IPS-NIHi7 (cell line): ENCODE results near the gene SLPI.
A peak's percentile ranks its signal among the peaks of the same experiment; 100 is the strongest.

Experiments
- DNase-seq: peaks from one replicate; pipeline ENCODE4 v3.0.0; 2012; ENCODE audit warnings: mixed read lengths; ENCODE audit errors: extremely low spot score

The SLPI gene

DNA sequence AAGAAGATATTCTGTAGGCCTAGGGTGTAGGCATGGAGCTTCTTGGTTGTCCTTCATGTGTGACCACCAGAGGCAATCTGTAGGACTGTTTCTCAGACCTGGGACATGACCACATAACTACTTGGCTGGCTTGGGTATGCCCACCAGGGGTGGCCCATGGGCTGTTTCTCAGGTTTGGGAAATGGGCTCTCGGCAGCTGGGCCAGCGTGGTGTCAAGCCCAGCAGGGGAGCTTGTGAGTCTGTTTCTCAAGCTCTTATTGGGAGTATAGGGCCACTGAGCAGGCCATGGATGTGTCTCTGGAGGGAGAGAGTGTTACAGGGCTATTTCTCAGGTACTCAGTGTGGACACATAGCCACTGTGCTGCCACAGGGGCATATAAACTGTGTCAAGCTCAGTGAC is 35.7 kb downstream of the SLPI start:
- DNase-seq, result no peak

- DNase-seq, result no peak
Measured at GRCh38 chr20:45218124-45218523, 36.2 kb downstream of the SLPI start.

DNA sequence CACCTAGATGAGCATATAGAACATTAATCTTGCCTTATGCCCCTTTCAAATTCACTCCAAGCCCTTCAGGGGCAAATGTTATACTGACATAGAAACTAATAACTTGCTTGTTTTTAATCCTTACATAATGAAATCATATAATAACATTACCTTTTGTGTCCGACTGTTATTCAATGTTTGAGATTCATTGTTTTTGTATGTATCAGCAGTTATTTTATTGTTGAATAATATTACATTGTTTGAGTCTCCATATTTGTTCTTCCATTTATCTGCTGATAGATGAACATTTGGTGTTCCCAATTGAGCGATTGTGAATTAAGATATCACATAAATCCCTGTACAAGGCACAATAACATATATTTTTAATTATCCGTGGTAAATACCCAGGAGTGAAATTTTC is 41.5 kb downstream of the SLPI start:
- DNase-seq, result no peak

DNA sequence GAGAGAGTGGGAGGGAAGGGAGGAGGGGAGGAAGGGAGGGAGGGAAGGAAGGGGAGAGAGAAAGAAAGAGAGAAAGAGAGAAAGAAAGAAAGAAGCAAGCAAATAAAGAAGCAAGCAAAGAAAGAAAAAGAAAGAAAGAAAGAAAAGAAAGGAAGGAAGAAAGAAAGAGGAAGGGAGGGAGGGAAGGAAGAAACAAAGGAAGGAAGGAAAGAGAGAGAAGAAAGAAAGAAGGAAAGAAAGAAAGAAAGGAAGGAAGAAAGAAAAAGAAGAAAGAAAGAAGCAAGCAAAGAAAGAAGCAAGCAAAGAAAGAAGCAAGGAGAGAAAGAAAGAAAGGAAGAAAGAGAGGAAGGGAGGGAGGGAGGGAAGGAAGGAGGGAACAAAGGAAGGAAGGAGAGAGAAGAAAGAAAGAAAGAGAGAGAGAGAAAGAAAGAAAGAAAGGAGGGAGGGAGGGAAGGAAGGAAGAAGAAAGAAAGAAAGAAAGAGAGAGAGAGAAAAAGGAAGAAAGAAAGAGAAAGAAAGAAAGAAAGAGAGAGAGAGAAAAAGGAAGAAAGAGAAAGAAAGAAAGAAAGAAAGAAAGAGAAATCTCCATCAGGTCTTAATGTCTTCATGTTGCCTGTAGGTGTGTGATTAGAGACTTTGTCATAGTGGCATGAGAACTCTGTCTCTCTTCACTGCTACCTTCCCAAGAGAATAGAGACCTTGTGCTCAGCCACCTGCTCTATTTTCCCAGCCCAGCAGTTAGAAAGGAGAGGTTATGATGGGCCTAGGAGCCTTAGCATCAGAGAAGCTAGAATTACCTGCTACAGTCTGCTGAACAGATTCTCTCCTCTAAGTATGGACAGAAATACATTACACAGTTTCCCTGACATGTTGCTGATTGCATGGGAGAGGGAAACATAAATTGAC is 42.5 kb downstream of the SLPI start:
- DNase-seq, result no peak

- DNase-seq, result peak; percentile 30
Measured at GRCh38 chr20:45209924-45210323, 44.4 kb downstream of the SLPI start.

DNA sequence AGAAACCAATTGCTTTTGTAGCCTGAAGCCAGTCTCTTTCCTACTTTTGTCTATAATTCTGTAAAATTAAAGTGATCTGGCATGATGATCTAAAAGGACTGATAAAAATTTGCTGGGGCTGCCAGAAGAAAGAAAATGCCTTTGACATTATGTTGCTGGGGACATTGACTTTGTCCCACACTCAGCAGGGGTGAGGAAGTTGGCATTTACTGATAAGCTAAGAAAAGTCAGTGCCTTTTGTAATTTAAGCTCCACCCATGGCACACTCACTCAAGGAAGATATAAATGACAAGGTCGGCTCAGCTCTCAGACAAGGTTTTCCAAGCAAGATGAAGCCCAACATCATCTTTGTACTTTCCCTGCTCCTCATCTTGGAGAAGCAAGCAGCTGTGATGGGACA is 47.6 kb downstream of the SLPI start, which contains the start of gene SEMG1:
TSS of gene SEMG1 (plus strand) at position 309 of the 400 bp plus-strand sequence. CDS start at position 330, 21 bp downstream.
- no peak for DNase-seq
